ENCODE measurements around the gene UBE2U. TPM values are rescaled to one million over a fixed set of nuclear protein-coding genes. Genes with fewer than 3 reads are reported as not detected.

The UBE2U gene
- total and polyA plus RNA-seq, 2 experiments from 2014 or later = not detected

DNA sequence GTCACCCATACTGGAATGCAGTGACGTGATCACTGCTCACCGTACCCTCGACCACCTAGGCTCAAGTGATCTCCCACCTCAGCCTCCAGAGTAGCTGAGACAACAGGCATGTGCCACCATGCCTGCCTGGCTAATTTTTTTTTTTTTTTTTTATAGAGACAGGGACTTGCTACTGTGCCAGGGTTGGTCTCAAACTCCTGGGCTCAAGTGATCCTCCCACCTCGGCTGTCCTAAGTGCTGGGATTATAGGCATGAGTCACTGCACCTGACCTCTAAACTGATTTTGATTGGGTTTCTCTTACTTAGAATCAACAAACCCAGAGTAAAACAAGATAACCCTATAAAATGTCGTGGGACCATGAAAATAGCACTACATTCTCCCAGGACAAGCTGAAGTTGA is 112.0 kb downstream of the UBE2U start:
- no peak overlapping the region for H3K27ac ChIP-seq (ENCODE audit: low read depth)
- 0 out of 2 replicates have a peak overlapping the region, but pooled peaks have one; percentile 57 for H2AFZ ChIP-seq
- H3K36me3 ChIP-seq (ENCODE audit: insufficient read depth) = no peaks in the 10 kb centered on the region
- no peak overlapping the region for H3K4me3 ChIP-seq
- peaks cover 12% of the 10 kb centered on the region; the same call in 2 of the 3 replicates for H3K4me1 Mint-ChIP-seq
- H3F3A ChIP-seq (replicated peaks; ENCODE audit: low read depth) = no peaks in the 10 kb centered on the region
- H3K36me3 Mint-ChIP-seq (ENCODE audit: low read depth) = no peaks in the 10 kb centered on the region
- peaks cover 7% of the 10 kb centered on the region for H3K9me2 ChIP-seq (ENCODE audit: insufficient read depth)
- DNase-seq (ENCODE audit: low spot score) = no peak
- ATAC-seq = no peak
- no peaks in the 10 kb centered on the region for H3K79me2 ChIP-seq (replicated peaks; ENCODE audit: insufficient read depth)
- H3K27me3 Mint-ChIP-seq (ENCODE audit: insufficient read depth, low read depth, poor library complexity) = peaks cover 2% of the 10 kb centered on the region
- H3K4me1 ChIP-seq (ENCODE audit: insufficient read depth) = peaks cover 6% of the 10 kb centered on the region; the same call in 1 of the 2 replicates
- no peaks in the 10 kb centered on the region for H3K27me3 ChIP-seq (ENCODE audit: insufficient read depth)
- no peak overlapping the region for H3K4me2 ChIP-seq
- H4K20me1 ChIP-seq (replicated peaks; ENCODE audit: insufficient read depth) = no peaks in the 10 kb centered on the region
- no peak overlapping the region for H3K4me3 Mint-ChIP-seq
- no peak overlapping the region for H3K27ac Mint-ChIP-seq
- TF ChIP-seq NANOG (IDR thresholded peaks at IDR 0.05; ENCODE audit: borderline replicate concordance) = no peak
- TF ChIP-seq ZNF331 (CRISPR knock-in tag; IDR thresholded peaks at IDR 0.05; ENCODE audit: low read depth) = no peak
- TF ChIP-seq POLR2AphosphoS5 (IDR thresholded peaks at IDR 0.05; ENCODE audit: low read depth) = no peak
- TF ChIP-seq STAT1 (IDR thresholded peaks at IDR 0.05; ENCODE audit: unreplicated experiment) = no peak
- no peak for TF ChIP-seq JUNB (IDR thresholded peaks at IDR 0.05; ENCODE audit: unreplicated experiment)
- TF ChIP-seq, protein P1, sequence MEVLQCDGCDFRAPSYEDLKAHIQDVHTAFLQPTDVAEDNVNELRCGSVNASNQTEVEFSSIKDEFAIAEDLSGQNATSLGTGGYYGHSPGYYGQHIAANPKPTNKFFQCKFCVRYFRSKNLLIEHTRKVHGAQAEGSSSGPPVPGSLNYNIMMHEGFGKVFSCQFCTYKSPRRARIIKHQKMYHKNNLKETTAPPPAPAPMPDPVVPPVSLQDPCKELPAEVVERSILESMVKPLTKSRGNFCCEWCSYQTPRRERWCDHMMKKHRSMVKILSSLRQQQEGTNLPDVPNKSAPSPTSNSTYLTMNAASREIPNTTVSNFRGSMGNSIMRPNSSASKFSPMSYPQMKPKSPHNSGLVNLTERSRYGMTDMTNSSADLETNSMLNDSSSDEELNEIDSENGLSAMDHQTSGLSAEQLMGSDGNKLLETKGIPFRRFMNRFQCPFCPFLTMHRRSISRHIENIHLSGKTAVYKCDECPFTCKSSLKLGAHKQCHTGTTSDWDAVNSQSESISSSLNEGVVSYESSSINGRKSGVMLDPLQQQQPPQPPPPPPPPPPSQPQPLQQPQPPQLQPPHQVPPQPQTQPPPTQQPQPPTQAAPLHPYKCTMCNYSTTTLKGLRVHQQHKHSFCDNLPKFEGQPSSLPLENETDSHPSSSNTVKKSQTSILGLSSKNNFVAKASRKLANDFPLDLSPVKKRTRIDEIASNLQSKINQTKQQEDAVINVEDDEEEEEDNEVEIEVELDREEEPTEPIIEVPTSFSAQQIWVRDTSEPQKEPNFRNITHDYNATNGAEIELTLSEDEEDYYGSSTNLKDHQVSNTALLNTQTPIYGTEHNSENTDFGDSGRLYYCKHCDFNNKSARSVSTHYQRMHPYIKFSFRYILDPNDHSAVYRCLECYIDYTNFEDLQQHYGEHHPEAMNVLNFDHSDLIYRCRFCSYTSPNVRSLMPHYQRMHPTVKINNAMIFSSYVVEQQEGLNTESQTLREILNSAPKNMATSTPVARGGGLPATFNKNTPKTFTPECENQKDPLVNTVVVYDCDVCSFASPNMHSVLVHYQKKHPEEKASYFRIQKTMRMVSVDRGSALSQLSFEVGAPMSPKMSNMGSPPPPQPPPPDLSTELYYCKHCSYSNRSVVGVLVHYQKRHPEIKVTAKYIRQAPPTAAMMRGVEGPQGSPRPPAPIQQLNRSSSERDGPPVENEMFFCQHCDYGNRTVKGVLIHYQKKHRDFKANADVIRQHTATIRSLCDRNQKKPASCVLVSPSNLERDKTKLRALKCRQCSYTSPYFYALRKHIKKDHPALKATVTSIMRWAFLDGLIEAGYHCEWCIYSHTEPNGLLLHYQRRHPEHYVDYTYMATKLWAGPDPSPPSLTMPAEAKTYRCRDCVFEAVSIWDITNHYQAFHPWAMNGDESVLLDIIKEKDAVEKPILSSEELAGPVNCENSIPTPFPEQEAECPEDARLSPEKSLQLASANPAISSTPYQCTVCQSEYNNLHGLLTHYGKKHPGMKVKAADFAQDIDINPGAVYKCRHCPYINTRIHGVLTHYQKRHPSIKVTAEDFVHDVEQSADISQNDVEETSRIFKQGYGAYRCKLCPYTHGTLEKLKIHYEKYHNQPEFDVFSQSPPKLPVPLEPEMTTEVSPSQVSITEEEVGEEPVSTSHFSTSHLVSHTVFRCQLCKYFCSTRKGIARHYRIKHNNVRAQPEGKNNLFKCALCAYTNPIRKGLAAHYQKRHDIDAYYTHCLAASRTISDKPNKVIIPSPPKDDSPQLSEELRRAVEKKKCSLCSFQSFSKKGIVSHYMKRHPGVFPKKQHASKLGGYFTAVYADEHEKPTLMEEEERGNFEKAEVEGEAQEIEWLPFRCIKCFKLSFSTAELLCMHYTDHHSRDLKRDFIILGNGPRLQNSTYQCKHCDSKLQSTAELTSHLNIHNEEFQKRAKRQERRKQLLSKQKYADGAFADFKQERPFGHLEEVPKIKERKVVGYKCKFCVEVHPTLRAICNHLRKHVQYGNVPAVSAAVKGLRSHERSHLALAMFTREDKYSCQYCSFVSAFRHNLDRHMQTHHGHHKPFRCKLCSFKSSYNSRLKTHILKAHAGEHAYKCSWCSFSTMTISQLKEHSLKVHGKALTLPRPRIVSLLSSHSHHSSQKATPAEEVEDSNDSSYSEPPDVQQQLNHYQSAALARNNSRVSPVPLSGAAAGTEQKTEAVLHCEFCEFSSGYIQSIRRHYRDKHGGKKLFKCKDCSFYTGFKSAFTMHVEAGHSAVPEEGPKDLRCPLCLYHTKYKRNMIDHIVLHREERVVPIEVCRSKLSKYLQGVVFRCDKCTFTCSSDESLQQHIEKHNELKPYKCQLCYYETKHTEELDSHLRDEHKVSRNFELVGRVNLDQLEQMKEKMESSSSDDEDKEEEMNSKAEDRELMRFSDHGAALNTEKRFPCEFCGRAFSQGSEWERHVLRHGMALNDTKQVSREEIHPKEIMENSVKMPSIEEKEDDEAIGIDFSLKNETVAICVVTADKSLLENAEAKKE (CRISPR knock-in tag; IDR thresholded peaks at IDR 0.05) = no peak
- no peak for TF ChIP-seq EZH2phosphoT487 (IDR thresholded peaks at IDR 0.05; ENCODE audit: unreplicated experiment)
- no peak for TF ChIP-seq EZH2 (IDR thresholded peaks at IDR 0.05; ENCODE audit: low read depth, unreplicated experiment)
- TF ChIP-seq, protein P2, sequence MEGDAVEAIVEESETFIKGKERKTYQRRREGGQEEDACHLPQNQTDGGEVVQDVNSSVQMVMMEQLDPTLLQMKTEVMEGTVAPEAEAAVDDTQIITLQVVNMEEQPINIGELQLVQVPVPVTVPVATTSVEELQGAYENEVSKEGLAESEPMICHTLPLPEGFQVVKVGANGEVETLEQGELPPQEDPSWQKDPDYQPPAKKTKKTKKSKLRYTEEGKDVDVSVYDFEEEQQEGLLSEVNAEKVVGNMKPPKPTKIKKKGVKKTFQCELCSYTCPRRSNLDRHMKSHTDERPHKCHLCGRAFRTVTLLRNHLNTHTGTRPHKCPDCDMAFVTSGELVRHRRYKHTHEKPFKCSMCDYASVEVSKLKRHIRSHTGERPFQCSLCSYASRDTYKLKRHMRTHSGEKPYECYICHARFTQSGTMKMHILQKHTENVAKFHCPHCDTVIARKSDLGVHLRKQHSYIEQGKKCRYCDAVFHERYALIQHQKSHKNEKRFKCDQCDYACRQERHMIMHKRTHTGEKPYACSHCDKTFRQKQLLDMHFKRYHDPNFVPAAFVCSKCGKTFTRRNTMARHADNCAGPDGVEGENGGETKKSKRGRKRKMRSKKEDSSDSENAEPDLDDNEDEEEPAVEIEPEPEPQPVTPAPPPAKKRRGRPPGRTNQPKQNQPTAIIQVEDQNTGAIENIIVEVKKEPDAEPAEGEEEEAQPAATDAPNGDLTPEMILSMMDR (conservative IDR thresholded peaks at IDR 0.05; ENCODE audit: low read depth in 2 of 2) = no peak
- no peak for TF ChIP-seq ZNF114 (CRISPR knock-in tag; IDR thresholded peaks at IDR 0.05)
- TF ChIP-seq CREB1 (CRISPR knock-in tag; IDR thresholded peaks at IDR 0.05; ENCODE audit: low read depth) = no peak
- TF ChIP-seq, protein P3, sequence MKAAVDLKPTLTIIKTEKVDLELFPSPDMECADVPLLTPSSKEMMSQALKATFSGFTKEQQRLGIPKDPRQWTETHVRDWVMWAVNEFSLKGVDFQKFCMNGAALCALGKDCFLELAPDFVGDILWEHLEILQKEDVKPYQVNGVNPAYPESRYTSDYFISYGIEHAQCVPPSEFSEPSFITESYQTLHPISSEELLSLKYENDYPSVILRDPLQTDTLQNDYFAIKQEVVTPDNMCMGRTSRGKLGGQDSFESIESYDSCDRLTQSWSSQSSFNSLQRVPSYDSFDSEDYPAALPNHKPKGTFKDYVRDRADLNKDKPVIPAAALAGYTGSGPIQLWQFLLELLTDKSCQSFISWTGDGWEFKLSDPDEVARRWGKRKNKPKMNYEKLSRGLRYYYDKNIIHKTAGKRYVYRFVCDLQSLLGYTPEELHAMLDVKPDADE (IDR thresholded peaks at IDR 0.05) = no peak
- TF ChIP-seq, protein P4, sequence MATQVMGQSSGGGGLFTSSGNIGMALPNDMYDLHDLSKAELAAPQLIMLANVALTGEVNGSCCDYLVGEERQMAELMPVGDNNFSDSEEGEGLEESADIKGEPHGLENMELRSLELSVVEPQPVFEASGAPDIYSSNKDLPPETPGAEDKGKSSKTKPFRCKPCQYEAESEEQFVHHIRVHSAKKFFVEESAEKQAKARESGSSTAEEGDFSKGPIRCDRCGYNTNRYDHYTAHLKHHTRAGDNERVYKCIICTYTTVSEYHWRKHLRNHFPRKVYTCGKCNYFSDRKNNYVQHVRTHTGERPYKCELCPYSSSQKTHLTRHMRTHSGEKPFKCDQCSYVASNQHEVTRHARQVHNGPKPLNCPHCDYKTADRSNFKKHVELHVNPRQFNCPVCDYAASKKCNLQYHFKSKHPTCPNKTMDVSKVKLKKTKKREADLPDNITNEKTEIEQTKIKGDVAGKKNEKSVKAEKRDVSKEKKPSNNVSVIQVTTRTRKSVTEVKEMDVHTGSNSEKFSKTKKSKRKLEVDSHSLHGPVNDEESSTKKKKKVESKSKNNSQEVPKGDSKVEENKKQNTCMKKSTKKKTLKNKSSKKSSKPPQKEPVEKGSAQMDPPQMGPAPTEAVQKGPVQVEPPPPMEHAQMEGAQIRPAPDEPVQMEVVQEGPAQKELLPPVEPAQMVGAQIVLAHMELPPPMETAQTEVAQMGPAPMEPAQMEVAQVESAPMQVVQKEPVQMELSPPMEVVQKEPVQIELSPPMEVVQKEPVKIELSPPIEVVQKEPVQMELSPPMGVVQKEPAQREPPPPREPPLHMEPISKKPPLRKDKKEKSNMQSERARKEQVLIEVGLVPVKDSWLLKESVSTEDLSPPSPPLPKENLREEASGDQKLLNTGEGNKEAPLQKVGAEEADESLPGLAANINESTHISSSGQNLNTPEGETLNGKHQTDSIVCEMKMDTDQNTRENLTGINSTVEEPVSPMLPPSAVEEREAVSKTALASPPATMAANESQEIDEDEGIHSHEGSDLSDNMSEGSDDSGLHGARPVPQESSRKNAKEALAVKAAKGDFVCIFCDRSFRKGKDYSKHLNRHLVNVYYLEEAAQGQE (IDR thresholded peaks at IDR 0.05; ENCODE audit: unreplicated experiment) = no peak
- H3K9me3 Mint-ChIP-seq = no peaks in the 10 kb centered on the region

All from GM23338 (cell line).